IMR-90 (cell line): ENCODE results near the gene ALAS1. TPM values are rescaled to one million over a fixed set of nuclear protein-coding genes. Genes with fewer than 3 reads are reported as not detected.

Experiments used
- ATAC-seq: fragments of 200-7000 bp; cut with Tn5 transposase; 2 replicates; pipeline ENCODE4 v1.9.1; 2020; ENCODE audit warnings: low read depth, mild to moderate bottlenecking, moderate library complexity
- BruUV-seq: library from RNA; stranded (reverse); fragments of 400-500 nt; replicated peaks from 2 replicates; lab custom pipeline; 2021; lab: Mats Ljungman, UMichigan
- CTCF ChIA-PET: fragments of 300-600 bp; formaldehyde crosslinking; extraction: SDS; loops from one replicate; lab custom pipeline; 2021; ENCODE audit warnings: antibody characterized with exemption; lab: Yijun Ruan, JAX
- POLR2A ChIA-PET: fragments of 300-600 bp; sonication (Branson Sonifier 250); formaldehyde crosslinking; loops from one replicate; lab custom pipeline; 2022; ENCODE audit warnings: antibody characterized with exemption; ENCODE audit not compliant: unreplicated experiment; lab: Charles Lee
- DNase-seq: peaks from one replicate; pipeline ENCODE4 v3.0.0; 2013
- H2AFZ ChIP-seq: replicated peaks from 2 replicates; pipeline ENCODE3; 2013; ENCODE audit warnings: low read length, mild to moderate bottlenecking; ENCODE audit not compliant: poor library complexity
- H2AK5ac ChIP-seq: 2 replicates; pipeline ENCODE4 v1.6.1; 2013; ENCODE audit warnings: low read depth, low read length, inconsistent platforms
- H2AK9ac ChIP-seq: replicated peaks from 2 replicates; pipeline ENCODE3; 2013; ENCODE audit warnings: mild to moderate bottlenecking, low read depth, low read length, moderate library complexity; ENCODE audit not compliant: poor library complexity
- H2BK120ac ChIP-seq: 2 replicates; pipeline ENCODE4 v1.6.1; 2013; ENCODE audit warnings: low read depth, low read length, inconsistent platforms
- H2BK15ac ChIP-seq: 3 replicates; pipeline ENCODE4 v1.6.1; 2013; ENCODE audit warnings: low read depth, low read length, inconsistent platforms
- H2BK20ac ChIP-seq: 2 replicates; pipeline ENCODE4 v1.6.1; 2013; ENCODE audit warnings: low read depth, mild to moderate bottlenecking, inconsistent platforms, low read length, moderate library complexity
- H2BK5ac ChIP-seq: 2 replicates; pipeline ENCODE4 v1.6.1; 2013; ENCODE audit warnings: mild to moderate bottlenecking, low read depth, low read length, inconsistent platforms; ENCODE audit not compliant: poor library complexity, severe bottlenecking
- H3K14ac ChIP-seq: replicated peaks from 2 replicates; pipeline ENCODE4 v1.6.1; 2013; ENCODE audit warnings: low read depth, low read length, inconsistent platforms
- H3K18ac ChIP-seq: 2 replicates; pipeline ENCODE4 v1.6.1; 2013; ENCODE audit warnings: low read depth, low read length, control low read depth
- H3K23ac ChIP-seq: 2 replicates; pipeline ENCODE4 v1.6.1; 2013; ENCODE audit warnings: low read depth, low read length, inconsistent platforms
- H3K27ac ChIP-seq: 2 replicates; pipeline ENCODE4 v1.5.1; 2013; ENCODE audit warnings: mild to moderate bottlenecking, control low read depth, low read length; ENCODE audit not compliant: insufficient read depth
- H3K27me3 ChIP-seq: 2 replicates; pipeline ENCODE4 v1.6.1; 2013; ENCODE audit warnings: low read length; ENCODE audit not compliant: control insufficient read depth, insufficient read depth
- H3K36me3 ChIP-seq: 2 replicates; pipeline ENCODE4 v1.6.1; 2013; ENCODE audit warnings: low read length, mixed read lengths; ENCODE audit not compliant: control insufficient read depth, insufficient read depth
- H3K4ac ChIP-seq: 2 replicates; pipeline ENCODE4 v1.6.1; 2013; ENCODE audit warnings: low read depth, low read length, inconsistent platforms
- H3K4me1 ChIP-seq: 2 replicates; pipeline ENCODE4 v1.6.1; 2013; ENCODE audit warnings: low read length, mixed read lengths; ENCODE audit not compliant: control insufficient read depth, insufficient read depth
- H3K4me2 ChIP-seq: 2 replicates; pipeline ENCODE4 v1.6.1; 2013; ENCODE audit warnings: low read depth, mild to moderate bottlenecking, control low read depth, low read length, moderate library complexity
- H3K4me3 ChIP-seq: 2 replicates; pipeline ENCODE4 v1.5.1; 2013; ENCODE audit warnings: low read depth, mild to moderate bottlenecking, control low read depth, low read length, moderate library complexity; ENCODE audit not compliant: insufficient read depth
- H3K56ac ChIP-seq: 2 replicates; pipeline ENCODE4 v1.6.1; 2013; ENCODE audit warnings: low read length, inconsistent platforms; ENCODE audit not compliant: insufficient read depth; ENCODE audit errors: extremely low read depth
- H3K79me1 ChIP-seq, 2 experiments: 2 replicates each; pipeline ENCODE4 v1.6.1; 2013; ENCODE audit warnings: low read length in 2 of 2, inconsistent platforms in 1 of 2, low read depth in 1 of 2
- H3K9ac ChIP-seq: 2 replicates; pipeline ENCODE4 v1.6.1; 2013; ENCODE audit warnings: low read depth, low read length, control low read depth
- H3K9me1 ChIP-seq: 2 replicates; pipeline ENCODE4 v1.6.1; 2013; ENCODE audit warnings: low read length, inconsistent platforms; ENCODE audit not compliant: insufficient read depth
- H3K9me3 ChIP-seq: 2 replicates; pipeline ENCODE4 v1.6.1; 2013; ENCODE audit warnings: low read length; ENCODE audit not compliant: control insufficient read depth, insufficient read depth
- H4K20me1 ChIP-seq: 2 replicates; pipeline ENCODE4 v1.6.1; 2013; ENCODE audit warnings: low read length, inconsistent platforms; ENCODE audit not compliant: insufficient read depth
- H4K5ac ChIP-seq: 2 replicates; pipeline ENCODE4 v1.6.1; 2013; ENCODE audit warnings: mild to moderate bottlenecking, low read depth, low read length, control low read depth
- H4K8ac ChIP-seq, 2 experiments: 2 replicates each; pipeline ENCODE4 v1.6.1; 2013; ENCODE audit warnings: low read depth in 2 of 2, low read length in 2 of 2, control low read depth in 1 of 2, inconsistent platforms in 1 of 2
- H4K91ac ChIP-seq: 2 replicates; pipeline ENCODE4 v1.6.1; 2013; ENCODE audit warnings: low read depth, low read length, inconsistent platforms; ENCODE audit not compliant: insufficient read depth
- BHLHE40 ChIP-seq: fragments of 150-350 bp; IDR thresholded peaks from 2 replicates; pipeline ENCODE4 v1.6.1; 2016; ENCODE audit warnings: mild to moderate bottlenecking, low read depth, low read length
- MAFK ChIP-seq: IDR thresholded peaks from 2 replicates; pipeline ENCODE4 v1.6.1; 2012; ENCODE audit warnings: low read depth, low read length, improper control_type of control experiment
- MAZ ChIP-seq: IDR thresholded peaks from 2 replicates; pipeline ENCODE4 v1.6.1; 2012; ENCODE audit warnings: low read depth, mild to moderate bottlenecking, low read length, improper control_type of control experiment, moderate library complexity, borderline replicate concordance
- RAD21 ChIP-seq: IDR thresholded peaks from 2 replicates; pipeline ENCODE4 v1.6.1; 2012; ENCODE audit warnings: low read length, improper control_type of control experiment
- SMC3 ChIP-seq: fragments of 150-350 bp; IDR thresholded peaks from 2 replicates; pipeline ENCODE4 v1.6.1; 2016; ENCODE audit warnings: low read depth, mild to moderate bottlenecking, antibody characterized with exemption, low read length, moderate library complexity
- USF2 ChIP-seq: fragments of 150-350 bp; IDR thresholded peaks from 2 replicates; pipeline ENCODE4 v1.6.1; 2017; ENCODE audit warnings: mild to moderate bottlenecking, antibody characterized with exemption, low read length, low read depth
- WGBS, 2 experiments: methylation state at CpG; one replicate each; pipeline versions ENCODE4 v1.1.5 to v1.1.7; 2013; ENCODE audit warnings: missing lambda C conversion rate in 2 of 2; ENCODE audit not compliant: insufficient read length in 1 of 2; ENCODE audit errors: extremely low coverage in 2 of 2; 5-methylcytosine and 5-hydroxymethylcytosine counted together
- dilution Hi-C: fragments of 300-500 bp; cut with HindIII; formaldehyde crosslinking; loops from one replicate; pipeline ENCODE4 v1.14.3; 2018; ENCODE audit warnings: low sequenced_read_pairs; ENCODE audit not compliant: unreplicated experiment
- in situ Hi-C: fragments of 300-500 bp; cut with MboI; formaldehyde crosslinking; loops from 3 replicates; pipeline ENCODE4 v1.14.3; 2019; ENCODE audit warnings: low sequenced_read_pairs, inconsistent platforms, mixed read lengths
- intact Hi-C: fragments of 100-400 bp; cut with micrococcal nuclease; formaldehyde crosslinking; loops from 2 replicates; pipeline ENCODE4 v1.10.0; 2022
- polyA plus RNA-seq, 3 experiments: library from polyadenylated mRNA; depleted of rRNA; stranded (reverse); fragments of >200 nt; gene quantifications; 2 replicates each; pipeline ENCODE4 v1.2.3, GENCODE V29; 2012; ENCODE audit warnings: low replicate concordance in 1 of 3
- total RNA-seq: library from RNA; depleted of rRNA; stranded (reverse); fragments of >200 nt; gene quantifications from 2 replicates; pipeline ENCODE4 v1.2.3, GENCODE V29; 2012

ALAS1 gene
- total and polyA plus RNA-seq, 2 of the 4 experiments (the other 2 are of a cell fraction): 32.8 to 47.2 TPM

- 90% methylated on average over 4 of the region's 14 CpGs; no CpG with 5 or more reads in 1 of the 2 experiments for WGBS, 2 experiments
- H3K18ac ChIP-seq: no peak overlapping the region
- H3K23ac ChIP-seq: no peak overlapping the region
- no peak overlapping the region for H2AK9ac ChIP-seq
- H3K27me3 ChIP-seq: peaks cover 9% of the 10 kb centered on the region
- no peak overlapping the region for H3K9ac ChIP-seq
- no peaks in the 10 kb centered on the region for H4K20me1 ChIP-seq
- H3K4ac ChIP-seq: no peak overlapping the region
- H2BK5ac ChIP-seq: no peak overlapping the region
- H3K9me1 ChIP-seq: peaks cover 23% of the 10 kb centered on the region
- no peak overlapping the region for H3K4me3 ChIP-seq
- ATAC-seq (no peak), DNase-seq (no peak)
- H2AK5ac ChIP-seq: no peak overlapping the region
- no TSS peak for BruUV-seq
- no peaks in the 10 kb centered on the region for H3K36me3 ChIP-seq
- no peak overlapping the region for H2BK15ac ChIP-seq
- no peak overlapping the region for H2BK120ac ChIP-seq
- H4K91ac ChIP-seq: no peak overlapping the region
- dilution Hi-C loops: no loop called here
- no peak overlapping the region for H3K56ac ChIP-seq
- no peak overlapping the region for H3K14ac ChIP-seq
- TF ChIP-seq MAFK (no peak), MAZ (no peak), BHLHE40 (no peak), USF2 (no peak), RAD21 (no peak), SMC3 (no peak)
- no peak overlapping the region for H4K5ac ChIP-seq
- H2AFZ ChIP-seq: no peak overlapping the region
- intact Hi-C loops: no loop called here
- in situ Hi-C loops: no loop called here
- no peak overlapping the region; the same call in 1 of the 2 replicates for H2BK20ac ChIP-seq
- no peaks in the 10 kb centered on the region for H3K79me1 ChIP-seq
- CTCF ChIA-PET: interaction anchor here (0.6 kb wide), 1 partner anchor 19 kb away, joined by 3 read pairs; no protein-coding TSS in a partner anchor
- POLR2A ChIA-PET: no interaction called here
- H4K8ac ChIP-seq: no peak overlapping the region
- H3K4me1 ChIP-seq: peaks cover 13% of the 10 kb centered on the region
- H3K4me2 ChIP-seq: no peak overlapping the region
- no peak overlapping the region for H3K27ac ChIP-seq
- H3K9me3 ChIP-seq: no peaks in the 10 kb centered on the region
Observed at GRCh38 chr3:52175416-52176179, 22.4 kb upstream of the ALAS1 start.
